Suprapubic skin (tissue), 4 donors: ENCODE data around the gene HOXB6.

ENCODE experiments used
- CTCF ChIP-seq, 2 donors: fragments of 200-600 bp in 1 of 2; fragments of 450-650 bp in 1 of 2; sonication (generic) in 1 of 2; IDR thresholded peaks; one replicate each; pipeline ENCODE4 v1.5.1; 2016 to 2019; ENCODE audit warnings: antibody characterized with exemption in 2 of 2, mild to moderate bottlenecking in 1 of 2, moderate library complexity in 1 of 2
- EP300 ChIP-seq: sonication (generic); formaldehyde crosslinking; IDR thresholded peaks from one replicate; pipeline ENCODE4 v1.6.1; 2017; ENCODE audit warnings: antibody characterized with exemption
- POLR2A ChIP-seq, 2 donors: fragments of 450-650 bp; IDR thresholded peaks; one replicate each; pipeline ENCODE4 v1.6.1; 2017; ENCODE audit warnings: antibody characterized with exemption in 2 of 2, mild to moderate bottlenecking in 2 of 2, moderate library complexity in 2 of 2
- POLR2AphosphoS5 ChIP-seq, 3 donors: sonication (generic); formaldehyde crosslinking; IDR thresholded peaks; one replicate each; pipeline ENCODE4 v1.6.1; 2017; ENCODE audit warnings: antibody characterized with exemption in 3 of 3

GRCh38 chr17:48563385-48563838, 41.4 kb downstream of the HOXB6 start:
- no peak for TF ChIP-seq CTCF (IDR thresholded peaks at IDR 0.05)
- no peak for TF ChIP-seq EP300
- no peak for TF ChIP-seq POLR2AphosphoS5 (IDR thresholded peaks at IDR 0.05)
- no peak for TF ChIP-seq POLR2A (IDR thresholded peaks at IDR 0.05)
